IMR-90 (cell line): ENCODE results near the gene B3GLCT. TPM values are rescaled to one million over a fixed set of nuclear protein-coding genes. Genes with fewer than 3 reads are reported as not detected.

Source experiments
- ATAC-seq: fragments of 200-7000 bp; cut with Tn5 transposase; 2 replicates; pipeline ENCODE4 v1.9.1; 2020; ENCODE audit warnings: low read depth, mild to moderate bottlenecking, moderate library complexity
- BruUV-seq: library from RNA; stranded (reverse); fragments of 400-500 nt; replicated peaks from 2 replicates; lab custom pipeline; 2021; lab: Mats Ljungman, UMichigan
- CTCF ChIA-PET: fragments of 300-600 bp; formaldehyde crosslinking; extraction: SDS; loops from one replicate; lab custom pipeline; 2021; ENCODE audit warnings: antibody characterized with exemption; lab: Yijun Ruan, JAX
- POLR2A ChIA-PET: fragments of 300-600 bp; sonication (Branson Sonifier 250); formaldehyde crosslinking; loops from one replicate; lab custom pipeline; 2022; ENCODE audit warnings: antibody characterized with exemption; ENCODE audit not compliant: unreplicated experiment; lab: Charles Lee
- DNase-seq: peaks from one replicate; pipeline ENCODE4 v3.0.0; 2013
- H2AFZ ChIP-seq: replicated peaks from 2 replicates; pipeline ENCODE3; 2013; ENCODE audit warnings: low read length, mild to moderate bottlenecking; ENCODE audit not compliant: poor library complexity
- H2AK5ac ChIP-seq: 2 replicates; pipeline ENCODE4 v1.6.1; 2013; ENCODE audit warnings: low read depth, low read length, inconsistent platforms
- H2AK9ac ChIP-seq: replicated peaks from 2 replicates; pipeline ENCODE3; 2013; ENCODE audit warnings: mild to moderate bottlenecking, low read depth, low read length, moderate library complexity; ENCODE audit not compliant: poor library complexity
- H2BK120ac ChIP-seq: 2 replicates; pipeline ENCODE4 v1.6.1; 2013; ENCODE audit warnings: low read depth, low read length, inconsistent platforms
- H2BK15ac ChIP-seq: 3 replicates; pipeline ENCODE4 v1.6.1; 2013; ENCODE audit warnings: low read depth, low read length, inconsistent platforms
- H2BK20ac ChIP-seq: 2 replicates; pipeline ENCODE4 v1.6.1; 2013; ENCODE audit warnings: low read depth, mild to moderate bottlenecking, inconsistent platforms, low read length, moderate library complexity
- H2BK5ac ChIP-seq: 2 replicates; pipeline ENCODE4 v1.6.1; 2013; ENCODE audit warnings: mild to moderate bottlenecking, low read depth, low read length, inconsistent platforms; ENCODE audit not compliant: poor library complexity, severe bottlenecking
- H3K14ac ChIP-seq: replicated peaks from 2 replicates; pipeline ENCODE4 v1.6.1; 2013; ENCODE audit warnings: low read depth, low read length, inconsistent platforms
- H3K18ac ChIP-seq: 2 replicates; pipeline ENCODE4 v1.6.1; 2013; ENCODE audit warnings: low read depth, low read length, control low read depth
- H3K23ac ChIP-seq: 2 replicates; pipeline ENCODE4 v1.6.1; 2013; ENCODE audit warnings: low read depth, low read length, inconsistent platforms
- H3K27ac ChIP-seq: 2 replicates; pipeline ENCODE4 v1.5.1; 2013; ENCODE audit warnings: mild to moderate bottlenecking, control low read depth, low read length; ENCODE audit not compliant: insufficient read depth
- H3K27me3 ChIP-seq: 2 replicates; pipeline ENCODE4 v1.6.1; 2013; ENCODE audit warnings: low read length; ENCODE audit not compliant: control insufficient read depth, insufficient read depth
- H3K36me3 ChIP-seq: 2 replicates; pipeline ENCODE4 v1.6.1; 2013; ENCODE audit warnings: low read length, mixed read lengths; ENCODE audit not compliant: control insufficient read depth, insufficient read depth
- H3K4ac ChIP-seq: 2 replicates; pipeline ENCODE4 v1.6.1; 2013; ENCODE audit warnings: low read depth, low read length, inconsistent platforms
- H3K4me1 ChIP-seq: 2 replicates; pipeline ENCODE4 v1.6.1; 2013; ENCODE audit warnings: low read length, mixed read lengths; ENCODE audit not compliant: control insufficient read depth, insufficient read depth
- H3K4me2 ChIP-seq: 2 replicates; pipeline ENCODE4 v1.6.1; 2013; ENCODE audit warnings: low read depth, mild to moderate bottlenecking, control low read depth, low read length, moderate library complexity
- H3K4me3 ChIP-seq: 2 replicates; pipeline ENCODE4 v1.5.1; 2013; ENCODE audit warnings: low read depth, mild to moderate bottlenecking, control low read depth, low read length, moderate library complexity; ENCODE audit not compliant: insufficient read depth
- H3K56ac ChIP-seq: 2 replicates; pipeline ENCODE4 v1.6.1; 2013; ENCODE audit warnings: low read length, inconsistent platforms; ENCODE audit not compliant: insufficient read depth; ENCODE audit errors: extremely low read depth
- H3K79me1 ChIP-seq, 2 experiments: 2 replicates each; pipeline ENCODE4 v1.6.1; 2013; ENCODE audit warnings: low read length in 2 of 2, inconsistent platforms in 1 of 2, low read depth in 1 of 2
- H3K9ac ChIP-seq: 2 replicates; pipeline ENCODE4 v1.6.1; 2013; ENCODE audit warnings: low read depth, low read length, control low read depth
- H3K9me1 ChIP-seq: 2 replicates; pipeline ENCODE4 v1.6.1; 2013; ENCODE audit warnings: low read length, inconsistent platforms; ENCODE audit not compliant: insufficient read depth
- H3K9me3 ChIP-seq: 2 replicates; pipeline ENCODE4 v1.6.1; 2013; ENCODE audit warnings: low read length; ENCODE audit not compliant: control insufficient read depth, insufficient read depth
- H4K20me1 ChIP-seq: 2 replicates; pipeline ENCODE4 v1.6.1; 2013; ENCODE audit warnings: low read length, inconsistent platforms; ENCODE audit not compliant: insufficient read depth
- H4K5ac ChIP-seq: 2 replicates; pipeline ENCODE4 v1.6.1; 2013; ENCODE audit warnings: mild to moderate bottlenecking, low read depth, low read length, control low read depth
- H4K8ac ChIP-seq, 2 experiments: 2 replicates each; pipeline ENCODE4 v1.6.1; 2013; ENCODE audit warnings: low read depth in 2 of 2, low read length in 2 of 2, control low read depth in 1 of 2, inconsistent platforms in 1 of 2
- H4K91ac ChIP-seq: 2 replicates; pipeline ENCODE4 v1.6.1; 2013; ENCODE audit warnings: low read depth, low read length, inconsistent platforms; ENCODE audit not compliant: insufficient read depth
- CHD1 ChIP-seq: IDR thresholded peaks from 2 replicates; pipeline ENCODE4 v1.6.1; 2012; ENCODE audit warnings: low read depth, low read length, improper control_type of control experiment
- RFX5 ChIP-seq: IDR thresholded peaks from 2 replicates; pipeline ENCODE4 v1.8.0; 2012; ENCODE audit warnings: low read depth, mild to moderate bottlenecking, low read length, moderate library complexity
- WGBS, 2 experiments: methylation state at CpG; one replicate each; pipeline versions ENCODE4 v1.1.5 to v1.1.7; 2013; ENCODE audit warnings: missing lambda C conversion rate in 2 of 2; ENCODE audit not compliant: insufficient read length in 1 of 2; ENCODE audit errors: extremely low coverage in 2 of 2; 5-methylcytosine and 5-hydroxymethylcytosine counted together
- dilution Hi-C: fragments of 300-500 bp; cut with HindIII; formaldehyde crosslinking; loops from one replicate; pipeline ENCODE4 v1.14.3; 2018; ENCODE audit warnings: low sequenced_read_pairs; ENCODE audit not compliant: unreplicated experiment
- in situ Hi-C: fragments of 300-500 bp; cut with MboI; formaldehyde crosslinking; loops from 3 replicates; pipeline ENCODE4 v1.14.3; 2019; ENCODE audit warnings: low sequenced_read_pairs, inconsistent platforms, mixed read lengths
- intact Hi-C: fragments of 100-400 bp; cut with micrococcal nuclease; formaldehyde crosslinking; loops from 2 replicates; pipeline ENCODE4 v1.10.0; 2022
- polyA plus RNA-seq, 3 experiments: library from polyadenylated mRNA; depleted of rRNA; stranded (reverse); fragments of >200 nt; gene quantifications; 2 replicates each; pipeline ENCODE4 v1.2.3, GENCODE V29; 2012; ENCODE audit warnings: low replicate concordance in 1 of 3
- total RNA-seq: library from RNA; depleted of rRNA; stranded (reverse); fragments of >200 nt; gene quantifications from 2 replicates; pipeline ENCODE4 v1.2.3, GENCODE V29; 2012
- TF ChIP-seq, protein P1 (sequence below): fragments of 150-350 bp; IDR thresholded peaks from 2 replicates; pipeline ENCODE4 v1.6.1; 2017; ENCODE audit warnings: mild to moderate bottlenecking, antibody characterized with exemption, low read length, low read depth

B3GLCT gene
- total and polyA plus RNA-seq, 2 of the 4 experiments (the other 2 are of a cell fraction): 2.0 to 4.5 TPM

DNA sequence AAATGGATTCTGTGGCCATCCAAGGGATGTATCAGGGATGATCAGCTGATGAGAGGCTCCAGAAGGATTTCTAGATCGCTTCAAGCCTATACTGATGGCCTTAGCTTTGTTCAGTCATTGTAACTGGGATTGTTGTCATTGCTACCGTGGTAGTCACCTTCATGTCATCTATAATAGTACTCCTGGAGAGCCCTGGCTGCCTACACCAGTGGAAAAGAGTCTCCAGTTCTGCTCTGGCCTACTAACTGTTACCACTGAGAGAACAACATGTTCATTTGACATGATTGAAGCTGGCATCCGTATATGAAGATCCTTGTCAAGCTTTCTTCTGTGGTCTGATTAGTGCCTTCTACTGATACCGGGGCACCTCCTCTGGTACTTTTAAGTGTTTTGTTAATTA lies 131.3 kb downstream of the B3GLCT start:
- Histone ChIP-seq H3K14ac (no peak overlapping the region), H3K9me3 (no peaks in the 10 kb centered on the region), H2AK5ac (no peak overlapping the region), H4K91ac (no peak overlapping the region), H3K27me3 (no peaks in the 10 kb centered on the region), H3K18ac (no peak overlapping the region), H3K4ac (no peak overlapping the region), H2BK5ac (no peak overlapping the region), H4K5ac (no peak overlapping the region), H2BK120ac (no peak overlapping the region), H2AK9ac (no peak overlapping the region), H3K9me1 (no peaks in the 10 kb centered on the region), H2AFZ (no peak overlapping the region), H2BK15ac (no peak overlapping the region), H3K36me3 (0 out of 2 replicates have a peak, but pooled peaks cover 2% of the 10 kb centered on the region), H3K27ac (no peak overlapping the region), H3K4me2 (no peak overlapping the region), H3K4me1 (no peaks in the 10 kb centered on the region), H4K20me1 (no peaks in the 10 kb centered on the region), H3K79me1 (no peaks in the 10 kb centered on the region), H3K4me3 (no peak overlapping the region), H3K56ac (no peak overlapping the region), H4K8ac (no peak overlapping the region), H3K9ac (no peak overlapping the region), H2BK20ac (no peak overlapping the region), H3K23ac (no peak overlapping the region)
- dilution Hi-C loops: no loop called here
- intact Hi-C loops: no loop called here
- in situ Hi-C loops: no loop called here
- CTCF ChIA-PET: no interaction called here
- POLR2A ChIA-PET: no interaction called here
- no CpG with 5 or more reads among the region's 4 CpGs for WGBS, 2 experiments
- ATAC-seq (no peak), DNase-seq (no peak)
- BruUV-seq: no TSS peak
- TF ChIP-seq CHD1 (no peak), RFX5 (no peak)
- TF ChIP-seq, protein P1, sequence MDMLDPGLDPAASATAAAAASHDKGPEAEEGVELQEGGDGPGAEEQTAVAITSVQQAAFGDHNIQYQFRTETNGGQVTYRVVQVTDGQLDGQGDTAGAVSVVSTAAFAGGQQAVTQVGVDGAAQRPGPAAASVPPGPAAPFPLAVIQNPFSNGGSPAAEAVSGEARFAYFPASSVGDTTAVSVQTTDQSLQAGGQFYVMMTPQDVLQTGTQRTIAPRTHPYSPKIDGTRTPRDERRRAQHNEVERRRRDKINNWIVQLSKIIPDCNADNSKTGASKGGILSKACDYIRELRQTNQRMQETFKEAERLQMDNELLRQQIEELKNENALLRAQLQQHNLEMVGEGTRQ: no peak
